CD4-positive, alpha-beta T cell treated with Interleukin-4 for 4 hours (primary cell): ENCODE results near the gene CHSY3.
A peak's percentile ranks its signal among the peaks of the same experiment; 100 is the strongest.

Experiments used
- DNase-seq: peaks from one replicate; pipeline ENCODE4 v3.0.0-alpha.2; 2020

CHSY3 gene

DNA sequence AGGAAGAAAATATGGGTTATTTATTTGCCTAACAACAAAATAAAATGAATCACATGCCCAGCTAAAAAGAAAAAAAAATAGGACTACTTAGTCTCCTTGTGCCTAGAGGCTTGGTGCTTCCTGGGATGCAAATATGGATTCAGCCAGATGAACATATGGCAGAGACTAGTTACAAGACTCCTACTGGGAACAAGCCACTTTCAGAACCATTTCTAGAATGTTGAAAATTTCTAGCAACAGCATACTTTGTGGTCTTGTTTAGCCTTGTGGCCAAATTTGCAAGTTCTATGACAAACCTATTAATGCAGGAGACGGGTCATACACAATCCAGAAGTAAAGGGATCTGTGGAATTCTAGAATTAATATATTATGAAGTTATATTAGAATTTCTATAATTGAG, 198.7 kb downstream of the CHSY3 start:
- DNase-seq, result no peak

DNA sequence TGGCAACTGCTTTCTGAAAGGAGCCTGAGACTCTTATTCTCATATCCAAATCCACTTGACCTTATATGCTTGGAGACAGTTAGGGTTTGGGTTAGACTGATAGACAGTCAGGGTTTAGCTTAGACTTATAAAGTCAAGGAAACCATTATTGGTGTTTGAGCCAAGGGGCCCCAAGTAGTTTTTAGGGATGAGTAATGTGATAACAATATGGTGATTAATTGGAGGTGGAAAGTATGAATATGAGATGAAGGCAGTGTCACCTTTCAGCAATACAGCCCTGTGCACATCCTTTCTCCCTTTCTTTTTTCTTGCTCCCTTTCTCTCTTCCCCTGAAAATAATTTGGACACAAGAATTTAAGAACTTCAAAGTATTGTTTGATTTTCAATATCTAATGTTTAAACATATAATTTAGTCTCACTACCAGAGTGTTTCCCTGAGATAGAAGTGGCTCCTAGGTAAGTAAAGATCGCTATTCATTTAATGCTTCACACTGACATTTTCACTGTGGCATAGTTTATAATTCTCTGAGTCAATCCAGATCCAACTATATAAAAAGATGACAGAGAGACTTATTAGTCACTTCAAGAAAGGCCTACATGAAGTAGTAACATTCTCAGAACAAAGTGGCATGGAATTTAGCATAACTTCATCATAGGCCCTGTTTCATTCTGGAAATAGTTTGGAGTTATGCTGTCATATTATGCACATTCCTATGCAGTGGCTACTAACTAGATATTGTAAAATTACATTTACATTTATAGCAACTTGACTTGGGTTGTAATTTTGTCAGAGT, 200.8 kb downstream of the CHSY3 start:
- DNase-seq, result no peak

DNA sequence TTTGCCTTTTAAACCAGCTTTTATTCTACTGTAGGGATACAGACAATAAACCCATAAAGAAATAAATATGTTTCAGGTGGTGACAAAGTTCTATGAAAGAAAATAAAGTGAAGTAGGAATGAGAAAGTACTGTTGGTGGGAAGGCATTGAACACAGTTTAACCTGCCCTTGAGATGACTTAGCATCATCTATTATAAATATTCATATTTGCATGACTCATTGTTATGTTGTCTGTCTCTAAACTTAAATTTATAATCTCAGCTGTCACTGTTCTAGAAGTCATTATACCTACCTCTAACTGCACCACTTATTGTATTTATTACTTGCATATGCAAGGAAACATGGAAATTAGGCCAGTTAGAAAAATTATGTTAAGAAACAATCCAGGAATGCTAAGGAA, 202.2 kb downstream of the CHSY3 start:
- no peak for DNase-seq

DNA sequence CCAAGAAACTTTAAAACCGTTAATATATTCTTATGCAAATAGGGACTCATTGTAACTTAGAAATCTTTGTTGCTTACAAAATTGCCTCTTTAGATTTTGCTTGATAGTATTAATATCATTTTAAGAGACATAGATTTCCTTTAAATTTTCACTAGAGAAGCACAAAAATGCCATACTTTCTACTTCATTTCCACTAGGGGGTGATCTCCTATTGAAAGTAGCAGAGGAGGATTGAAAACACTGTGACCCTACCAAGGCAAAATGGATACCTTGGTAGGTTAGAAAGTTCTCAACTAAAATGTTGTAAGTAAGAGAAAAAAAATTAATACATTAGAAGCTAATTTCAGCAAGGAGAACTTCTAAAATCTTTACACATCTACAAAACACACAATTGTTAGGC, 204.9 kb downstream of the CHSY3 start:
- DNase-seq, result peak; percentile 8

DNA sequence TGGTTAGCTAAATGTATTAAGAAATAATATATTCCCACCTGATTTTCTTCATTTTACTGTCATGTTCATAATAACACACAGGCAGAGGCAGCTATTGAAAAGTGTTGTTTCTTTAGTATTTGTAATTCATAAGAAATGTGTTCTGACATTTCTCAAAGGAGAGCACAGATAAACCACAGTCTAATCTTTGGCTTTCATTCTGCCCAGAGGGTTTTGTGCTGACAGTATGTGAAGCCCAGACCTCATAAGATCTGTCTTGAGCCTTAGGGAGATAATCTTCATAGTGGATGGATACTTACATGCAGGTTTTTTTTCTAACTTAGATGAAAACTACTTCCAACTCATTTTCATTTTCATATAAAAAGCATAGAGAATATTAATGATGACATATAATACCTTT, 206.1 kb downstream of the CHSY3 start:
- DNase-seq, result no peak

DNA sequence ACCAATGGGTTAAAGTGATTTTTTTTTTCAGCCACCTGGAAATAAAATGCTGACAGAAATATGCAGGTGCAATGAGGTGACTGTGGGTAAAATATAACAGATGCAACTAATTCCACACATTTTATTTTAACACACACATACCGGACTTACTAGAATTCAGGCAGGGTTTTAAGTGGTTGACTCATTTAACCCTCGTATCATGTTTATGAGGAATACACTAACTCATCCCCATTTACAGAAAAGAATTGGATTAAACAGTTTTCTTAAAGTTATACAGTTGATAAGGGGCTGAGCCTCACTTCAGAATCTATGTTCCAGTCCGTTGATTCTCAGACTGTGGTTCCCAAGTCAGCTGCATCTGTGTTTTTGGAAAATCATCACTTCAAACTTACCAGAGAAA, 207.5 kb downstream of the CHSY3 start:
- no peak for DNase-seq

DNA sequence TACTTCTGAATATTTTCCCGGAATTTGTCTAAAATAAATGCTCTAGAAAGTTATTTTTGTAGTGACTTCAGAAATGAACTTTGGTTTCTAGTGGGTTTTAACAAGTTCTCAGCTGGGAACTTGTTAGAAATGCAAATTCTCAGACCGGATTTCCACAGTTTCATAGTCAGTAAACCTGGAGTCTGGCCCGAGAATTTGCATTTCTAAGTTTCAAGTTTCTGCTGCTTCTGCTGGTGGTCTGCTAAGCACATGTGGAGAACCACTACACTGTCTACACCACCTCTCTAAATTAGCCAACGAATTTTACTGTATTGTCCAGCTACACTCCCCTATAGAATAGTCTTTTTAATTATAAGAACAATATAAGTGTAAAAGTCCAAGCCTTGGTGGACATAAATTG, 208.0 kb downstream of the CHSY3 start:
- DNase-seq, result no peak

DNA sequence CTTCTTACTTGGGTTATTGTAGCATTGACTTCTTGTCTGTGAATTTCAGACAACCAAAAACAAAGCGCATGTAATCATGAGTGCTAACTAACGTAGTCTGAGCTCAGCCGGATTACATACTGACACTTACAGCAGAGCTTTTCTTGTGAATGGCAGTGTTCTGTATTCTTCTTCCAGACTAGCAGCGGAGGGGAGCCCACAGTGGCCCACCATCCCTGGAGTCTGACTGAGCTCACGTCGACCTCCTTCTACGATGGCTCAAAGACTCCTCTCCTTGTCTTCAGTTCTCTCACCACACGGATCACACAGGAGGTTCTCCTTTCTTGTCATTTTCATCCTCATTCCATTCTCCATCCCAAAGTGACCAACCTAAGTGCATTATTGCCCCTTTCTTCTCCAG, 211.4 kb downstream of the CHSY3 start:
- DNase-seq, result no peak

DNA sequence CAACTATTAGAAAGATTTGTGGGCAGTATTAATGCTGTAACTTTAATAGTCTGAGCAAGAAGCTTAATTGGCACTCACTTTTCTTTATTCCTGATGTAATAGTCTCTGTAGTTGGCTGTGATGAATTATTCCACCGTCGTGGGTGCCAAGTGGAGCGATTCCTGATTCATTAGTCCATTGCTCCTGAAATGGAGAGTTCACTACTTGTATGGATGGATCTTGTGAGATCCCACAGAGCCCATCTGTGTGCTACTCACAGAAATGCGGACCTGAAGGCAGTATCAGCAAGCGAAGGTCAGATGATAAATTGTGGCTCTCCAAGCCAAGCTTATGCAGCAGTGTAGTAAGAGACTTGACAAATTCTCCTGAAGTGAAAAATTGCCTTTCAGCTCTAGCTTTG, 212.2 kb downstream of the CHSY3 start:
- no peak for DNase-seq

DNA sequence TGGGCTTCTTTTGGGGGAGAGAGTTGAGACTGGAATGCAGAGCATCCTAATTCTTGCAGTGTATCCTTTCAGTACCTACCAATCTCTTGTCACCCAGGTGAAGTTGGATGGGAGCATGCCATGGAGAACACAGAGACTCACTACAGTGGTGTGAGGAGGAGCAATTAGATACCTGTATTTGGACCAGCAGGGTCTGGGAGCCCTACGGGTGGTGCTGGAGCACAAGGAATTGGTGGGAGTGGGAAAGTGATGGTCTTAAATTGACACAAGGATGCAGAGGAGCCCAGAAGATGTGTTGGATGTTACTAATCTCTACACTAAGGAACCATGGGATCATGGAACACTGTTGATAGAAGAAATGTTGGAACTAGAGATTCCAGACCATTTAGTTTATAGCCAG, 212.7 kb downstream of the CHSY3 start:
- no peak for DNase-seq

DNA sequence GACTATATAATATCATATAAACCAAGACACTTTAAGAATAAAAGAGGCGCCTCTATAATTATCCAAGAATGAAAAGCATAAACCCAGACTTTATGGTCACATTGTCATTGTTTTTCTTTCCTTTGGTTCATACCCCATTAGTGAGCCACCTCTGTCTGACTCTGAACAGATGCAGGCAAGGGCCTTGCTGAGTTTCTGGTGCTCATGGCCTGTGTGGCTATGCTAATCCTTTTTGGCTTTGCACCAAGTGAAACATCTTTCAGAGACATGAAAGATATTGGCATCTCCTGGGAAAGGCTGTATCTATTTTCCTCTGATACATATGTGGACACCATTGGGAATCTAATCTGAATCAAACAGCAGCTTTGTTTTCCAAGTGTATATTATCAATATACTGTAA, 222.5 kb downstream of the CHSY3 start:
- no peak for DNase-seq

DNA sequence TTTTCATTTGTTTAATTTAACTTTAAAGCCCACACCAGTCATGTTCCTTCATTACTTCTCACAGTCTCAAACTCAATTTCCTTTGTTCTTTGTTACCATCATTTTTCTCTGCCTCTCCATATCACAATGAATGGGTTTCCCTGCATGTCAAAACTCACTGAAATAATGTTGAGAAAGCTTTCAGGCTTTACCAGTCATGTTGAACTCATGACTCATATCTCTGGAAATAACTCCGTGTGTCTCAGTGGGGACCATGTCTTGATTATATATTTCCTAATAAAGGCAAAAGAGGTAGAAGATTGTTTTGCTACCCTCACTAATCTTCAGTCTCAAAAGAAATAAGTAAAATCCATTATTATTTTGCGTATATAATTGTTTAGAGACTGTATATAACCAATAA, 231.2 kb downstream of the CHSY3 start:
- DNase-seq, result no peak

DNA sequence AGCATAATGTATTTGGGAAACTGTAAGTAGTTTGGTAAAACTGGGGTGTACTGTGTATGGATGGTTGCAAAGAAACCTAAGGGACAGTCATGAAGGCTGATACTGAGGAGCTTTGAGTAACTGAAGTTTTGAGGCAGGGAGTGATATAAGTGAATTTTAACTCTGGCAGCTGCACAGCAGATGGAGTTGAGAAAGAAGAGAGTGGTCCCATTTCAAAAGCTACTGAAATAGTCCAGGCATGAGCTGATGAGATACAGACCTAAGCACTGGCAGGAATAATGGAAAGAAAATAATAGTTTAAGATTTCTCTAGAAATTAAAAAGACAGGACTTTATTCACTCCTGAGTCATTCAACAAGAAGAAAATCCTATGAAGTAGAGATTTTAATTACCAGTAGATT, 232.0 kb downstream of the CHSY3 start:
- DNase-seq, result no peak

DNA sequence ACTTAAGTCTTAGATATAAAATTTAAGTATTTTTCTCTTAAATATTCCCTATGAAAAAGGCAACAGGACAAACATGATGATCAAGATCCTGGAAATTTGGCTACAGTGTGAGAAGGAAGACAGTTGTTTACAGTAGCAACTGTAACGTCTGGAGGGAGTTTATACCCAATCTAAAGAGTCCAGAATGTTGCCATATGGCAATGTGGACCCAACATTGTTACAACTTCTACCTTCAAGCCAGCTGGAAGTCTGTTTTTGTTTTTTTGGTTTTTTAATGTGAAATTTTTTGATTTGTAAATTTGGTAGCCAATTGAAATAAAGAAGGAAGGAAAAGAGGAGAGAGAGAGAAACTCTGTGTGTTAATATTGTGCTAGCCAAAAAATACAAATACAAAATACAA, 233.4 kb downstream of the CHSY3 start:
- no peak for DNase-seq

DNA sequence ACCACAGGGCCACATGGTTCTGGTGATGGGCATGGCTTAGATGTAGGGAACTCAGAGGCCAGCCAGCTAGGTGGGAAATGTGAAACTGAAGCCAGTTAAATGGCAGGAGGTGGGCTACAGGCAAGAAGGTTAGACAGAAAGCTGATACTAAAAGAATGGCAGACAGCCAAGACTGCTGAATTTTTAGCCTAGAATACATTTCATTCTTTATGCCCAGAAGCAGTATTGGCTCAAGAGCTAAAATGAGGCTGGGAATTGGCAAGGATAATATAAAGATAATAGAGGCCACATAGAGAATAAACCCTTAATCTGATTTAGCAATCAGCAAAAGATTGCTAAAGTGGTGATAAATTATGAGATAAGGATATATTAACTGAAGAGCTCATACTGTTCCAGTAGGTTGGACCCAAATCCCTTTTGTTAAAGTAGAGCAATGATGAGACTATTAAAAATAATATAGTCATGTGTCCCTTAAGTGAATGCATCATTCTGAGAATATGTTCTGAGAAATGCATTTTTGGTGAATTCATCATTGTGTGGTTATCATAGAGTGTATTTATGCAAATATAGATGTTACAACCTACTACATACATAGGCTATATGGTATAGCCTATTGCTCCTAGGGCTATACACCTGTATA, 234.3 kb downstream of the CHSY3 start:
- DNase-seq, result no peak

DNA sequence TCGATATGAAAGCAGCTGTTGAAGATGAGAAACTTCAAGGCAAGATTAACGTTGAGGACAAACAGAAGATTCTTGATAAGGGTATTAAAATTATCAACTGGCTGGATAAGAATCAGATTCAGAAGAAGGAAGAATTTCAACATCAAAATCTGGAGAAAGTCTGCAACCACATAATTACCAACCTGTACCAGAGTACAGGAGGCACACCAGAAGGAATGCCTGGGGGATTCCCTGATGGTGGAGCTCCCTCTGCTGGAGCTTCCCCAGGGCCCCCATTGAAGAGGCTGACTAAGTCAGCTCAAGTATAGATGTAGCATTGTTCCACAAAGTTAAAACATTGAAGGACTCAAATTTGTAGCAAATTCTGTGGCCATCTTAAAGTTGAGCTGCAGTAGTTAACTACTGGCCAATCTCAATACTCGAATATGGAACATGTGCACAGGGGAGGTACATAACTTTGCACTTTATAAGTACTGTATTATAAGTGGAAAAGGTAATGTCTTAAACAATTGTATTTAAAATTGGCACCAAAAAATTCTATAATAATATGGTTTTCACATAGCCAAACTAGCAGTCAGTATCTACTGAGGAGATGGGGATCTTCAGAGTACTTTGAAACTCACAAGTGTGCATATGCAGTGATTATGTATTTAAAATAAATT, 237.5 kb downstream of the CHSY3 start:
- DNase-seq, result no peak

DNA sequence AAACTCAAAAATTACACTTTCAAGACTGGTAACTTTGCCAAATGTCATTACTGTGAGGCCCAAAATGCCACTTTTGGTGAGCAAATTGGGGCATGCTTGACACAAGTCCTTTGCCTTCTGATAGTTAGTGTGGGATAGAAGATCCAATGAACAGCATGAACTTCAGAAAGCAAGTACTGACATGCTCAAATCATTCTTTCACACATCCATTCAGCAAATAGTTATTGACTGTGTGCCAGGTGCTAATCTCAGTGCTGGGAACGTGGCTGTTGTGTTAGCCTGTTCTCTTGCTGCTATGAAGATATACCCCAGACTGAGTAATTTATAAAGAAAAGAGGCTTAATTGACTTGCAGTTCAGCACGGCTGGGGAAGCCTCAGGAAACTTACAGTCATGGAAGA, 247.0 kb downstream of the CHSY3 start:
- no peak for DNase-seq

DNA sequence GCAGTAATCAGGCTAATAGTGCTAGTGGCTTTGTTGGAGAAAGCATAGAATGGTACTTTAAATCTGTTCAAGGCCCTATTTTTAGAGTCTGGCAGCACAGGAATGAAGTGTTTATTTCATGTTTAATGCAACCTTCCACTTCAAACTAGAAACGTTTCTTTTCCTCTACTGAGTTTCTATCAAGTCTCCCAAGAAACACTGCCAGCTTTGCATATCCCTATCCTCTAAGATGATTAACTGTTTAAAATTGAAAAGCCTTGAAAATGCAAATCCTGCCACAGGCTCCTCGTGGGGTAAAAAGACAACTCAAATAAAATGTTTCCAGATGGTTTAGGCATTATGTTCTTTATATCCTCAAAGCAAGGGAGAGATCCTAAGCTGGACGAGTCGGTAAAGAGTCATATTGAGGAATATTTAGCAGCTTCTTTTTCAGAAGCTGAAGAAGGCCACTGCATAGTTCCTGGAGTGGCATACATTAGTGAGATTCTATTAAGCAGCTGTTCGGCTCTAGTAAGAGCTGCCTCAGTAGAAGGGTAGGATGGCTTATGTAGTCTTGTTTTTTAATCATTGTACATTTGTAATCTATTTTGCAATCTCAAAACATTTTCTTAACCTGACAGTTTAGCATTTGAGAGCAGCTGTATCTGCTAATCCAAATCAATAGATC, 251.2 kb downstream of the CHSY3 start:
- DNase-seq, result no peak

DNA sequence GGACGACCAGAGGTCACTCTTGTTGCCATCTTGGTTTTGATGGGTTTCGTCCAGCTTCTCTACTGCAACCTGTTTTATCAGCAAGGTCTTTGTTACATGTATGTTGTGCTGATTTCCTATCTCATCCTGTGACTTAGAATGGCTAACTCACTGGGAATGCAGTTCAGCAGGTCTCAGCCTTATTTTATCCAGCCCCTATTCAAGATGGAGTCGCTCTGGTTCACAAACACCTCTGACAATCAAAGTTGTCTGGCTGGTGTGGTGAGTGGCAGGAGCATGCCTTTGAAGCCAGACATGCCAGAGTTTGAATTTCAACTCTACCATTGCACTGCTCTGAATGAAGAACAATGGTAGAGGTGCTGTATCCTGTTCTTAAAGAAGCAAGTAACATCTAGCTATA, 253.8 kb downstream of the CHSY3 start:
- no peak for DNase-seq

DNA sequence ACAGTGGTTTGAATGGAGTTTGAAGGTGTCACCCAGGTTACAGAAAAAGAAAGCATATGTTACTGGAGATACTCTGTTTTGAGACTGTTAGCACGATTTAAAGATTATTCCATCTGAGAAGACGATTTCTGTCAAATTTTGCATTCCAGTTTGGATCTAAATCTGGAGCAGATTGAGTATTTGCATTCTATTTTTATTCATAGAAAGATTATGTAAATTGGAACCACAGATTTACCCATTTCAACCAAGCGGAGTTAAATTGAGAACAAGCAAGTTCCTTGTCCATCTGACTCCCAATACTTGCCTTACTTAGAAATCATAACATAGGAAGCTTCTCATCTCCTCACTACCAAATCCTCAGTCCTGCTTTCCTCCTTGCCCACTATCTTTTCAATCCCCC, 255.7 kb downstream of the CHSY3 start:
- no peak for DNase-seq

DNA sequence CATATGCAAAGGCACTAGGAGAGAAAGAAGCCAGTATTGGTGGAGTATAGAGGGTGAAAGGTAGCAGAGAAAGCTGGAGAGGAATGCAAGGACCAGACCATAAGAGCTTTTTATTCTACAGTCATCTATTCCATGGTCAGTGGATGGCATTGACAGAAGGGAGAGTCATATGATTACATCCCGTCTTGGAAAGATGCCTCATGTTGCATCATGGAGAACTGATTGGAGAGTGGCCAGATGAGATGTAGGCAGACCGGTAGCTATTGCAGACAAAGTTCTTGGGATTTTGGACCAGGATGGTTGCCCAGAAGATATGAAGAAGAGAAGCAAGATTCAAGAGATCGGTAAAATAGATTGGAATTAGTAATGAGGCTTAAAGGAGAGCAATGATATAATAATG, 260.7 kb downstream of the CHSY3 start:
- DNase-seq, result no peak

DNA sequence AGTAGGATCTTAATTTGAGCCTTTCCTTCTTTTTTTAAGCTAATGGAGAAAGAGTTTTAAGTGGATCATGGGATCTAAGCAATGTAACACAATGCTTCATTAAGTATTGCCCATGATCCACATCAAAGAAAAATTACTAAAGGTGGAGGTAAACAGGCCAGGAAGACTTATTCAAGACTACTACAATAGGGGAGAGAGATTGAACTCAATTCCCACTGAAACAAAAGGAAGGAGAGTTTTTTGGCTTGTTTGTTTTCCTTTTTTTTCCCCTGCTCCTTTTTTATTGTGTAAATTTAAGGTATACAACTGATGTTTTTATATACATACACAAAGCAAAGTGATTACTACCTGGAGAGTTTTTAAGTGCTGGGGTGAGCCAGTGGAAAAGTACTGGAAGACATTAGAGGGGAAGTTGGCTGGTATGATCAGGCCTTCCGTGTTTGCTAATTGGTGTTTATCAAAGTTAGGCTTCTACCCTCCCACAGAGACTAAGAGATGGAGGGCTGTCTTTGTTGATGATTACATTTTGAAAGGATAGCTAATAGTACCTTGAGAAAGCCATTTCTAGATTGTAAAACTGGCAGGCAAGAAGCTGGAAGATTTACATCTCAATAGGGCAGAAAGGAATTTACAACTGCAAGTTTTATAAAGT, 262.7 kb downstream of the CHSY3 start:
- no peak for DNase-seq

DNA sequence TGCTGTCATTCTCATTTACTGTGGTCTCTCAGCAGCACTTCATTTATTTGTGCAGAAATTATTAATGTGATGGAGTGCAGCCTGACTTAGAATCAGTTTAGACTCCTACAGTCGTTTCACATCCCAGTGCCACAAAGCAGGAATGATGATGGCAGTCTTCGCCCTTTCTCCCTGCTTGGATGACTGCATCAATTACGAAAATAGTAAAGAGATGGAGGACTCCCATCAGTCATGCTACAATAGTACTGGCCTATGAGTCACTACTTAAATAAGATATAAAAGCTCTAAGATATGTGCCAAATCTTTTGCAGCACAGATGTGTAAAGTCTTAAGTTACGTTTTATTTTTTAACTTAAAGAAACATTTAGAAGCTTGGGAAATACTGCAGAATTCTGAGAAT, 263.9 kb downstream of the CHSY3 start:
- no peak for DNase-seq
